Gastroesophageal sphincter (tissue), 3 donors: Measurements from ENCODE around the gene CAMSAP1.

Experiments used
- CTCF ChIP-seq, 4 experiments: fragments of 200-600 bp in 2 of 4; fragments of 450-650 bp in 2 of 4; sonication (generic) in 1 of 4; IDR thresholded peaks; one replicate each; pipeline ENCODE4 v1.5.1; 2017 to 2019; ENCODE audit warnings: antibody characterized with exemption in 4 of 4, mild to moderate bottlenecking in 2 of 4, moderate library complexity in 2 of 4
- EP300 ChIP-seq: sonication (generic); formaldehyde crosslinking; IDR thresholded peaks from one replicate; pipeline ENCODE4 v1.6.1; 2017; ENCODE audit warnings: antibody characterized with exemption, mild to moderate bottlenecking
- POLR2A ChIP-seq, 2 donors: fragments of 450-650 bp; IDR thresholded peaks; one replicate each; pipeline ENCODE4 v1.6.1; 2017; ENCODE audit warnings: antibody characterized with exemption in 2 of 2, mild to moderate bottlenecking in 2 of 2, moderate library complexity in 1 of 2
- POLR2AphosphoS5 ChIP-seq: sonication (generic); formaldehyde crosslinking; IDR thresholded peaks from one replicate; pipeline ENCODE4 v1.6.1; 2017; ENCODE audit warnings: antibody characterized with exemption

GRCh38 chr9:135823036-135823435, 84.3 kb downstream of the CAMSAP1 start:
- no peak for TF ChIP-seq CTCF (IDR thresholded peaks at IDR 0.05)
- no peak for TF ChIP-seq POLR2A (IDR thresholded peaks at IDR 0.05)
- TF ChIP-seq POLR2AphosphoS5: no peak
- no peak for TF ChIP-seq EP300
